Tibial artery (tissue), 4 donors: ENCODE results near the gene CRKL.

Experiments
- DNase-seq, 2 donors: peaks; one replicate each; pipeline ENCODE4 v3.0.0-alpha.2; 2019
- H3K27ac ChIP-seq, 2 donors: fragments of 200-600 bp; sonication (generic) in 1 of 2; 1 replicate in 1 of 2; 2 replicates in 1 of 2; pipeline ENCODE4 v1.5.1; 2018 to 2019; ENCODE audit warnings: mild to moderate bottlenecking in 1 of 2
- H3K27me3 ChIP-seq, 2 donors: fragments of 200-600 bp; sonication (generic) in 1 of 2; one replicate each; pipeline versions ENCODE4 v1.5.1 to v1.6.0; 2016 to 2019
- H3K36me3 ChIP-seq, 3 donors: fragments of 200-600 bp; sonication (generic) in 2 of 3; one replicate each; pipeline ENCODE4 v1.5.1; 2016 to 2019; ENCODE audit warnings: mild to moderate bottlenecking in 2 of 3
- H3K4me1 ChIP-seq, 4 donors: fragments of 200-600 bp; sonication (generic) in 2 of 4; 1 replicate in 3 of 4; 2 replicates in 1 of 4; pipeline ENCODE4 v1.5.1; 2016 to 2019
- H3K4me3 ChIP-seq, 2 donors: fragments of 200-600 bp; sonication (generic) in 1 of 2; 1 replicate in 1 of 2; 2 replicates in 1 of 2; pipeline ENCODE4 v1.5.1; 2018 to 2019; ENCODE audit warnings: mild to moderate bottlenecking in 2 of 2
- H3K9me3 ChIP-seq, 3 donors: fragments of 200-600 bp; sonication (generic) in 1 of 3; one replicate each; pipeline ENCODE4 v1.5.1; 2016 to 2019
- intact Hi-C: fragments of 100-400 bp; cut with DNase I; formaldehyde crosslinking; loops from one replicate; pipeline ENCODE4 v1.15.0; 2023; ENCODE audit warnings: low total_unique reads
- TF ChIP-seq, protein P1 (sequence below), 2 experiments: fragments of 200-600 bp in 1 of 2; fragments of 450-650 bp in 1 of 2; IDR thresholded peaks; one replicate each; pipeline ENCODE4 v1.5.1; 2017 to 2019; ENCODE audit warnings: antibody characterized with exemption in 2 of 2, mild to moderate bottlenecking in 1 of 2, moderate library complexity in 1 of 2

Gene CRKL

DNA sequence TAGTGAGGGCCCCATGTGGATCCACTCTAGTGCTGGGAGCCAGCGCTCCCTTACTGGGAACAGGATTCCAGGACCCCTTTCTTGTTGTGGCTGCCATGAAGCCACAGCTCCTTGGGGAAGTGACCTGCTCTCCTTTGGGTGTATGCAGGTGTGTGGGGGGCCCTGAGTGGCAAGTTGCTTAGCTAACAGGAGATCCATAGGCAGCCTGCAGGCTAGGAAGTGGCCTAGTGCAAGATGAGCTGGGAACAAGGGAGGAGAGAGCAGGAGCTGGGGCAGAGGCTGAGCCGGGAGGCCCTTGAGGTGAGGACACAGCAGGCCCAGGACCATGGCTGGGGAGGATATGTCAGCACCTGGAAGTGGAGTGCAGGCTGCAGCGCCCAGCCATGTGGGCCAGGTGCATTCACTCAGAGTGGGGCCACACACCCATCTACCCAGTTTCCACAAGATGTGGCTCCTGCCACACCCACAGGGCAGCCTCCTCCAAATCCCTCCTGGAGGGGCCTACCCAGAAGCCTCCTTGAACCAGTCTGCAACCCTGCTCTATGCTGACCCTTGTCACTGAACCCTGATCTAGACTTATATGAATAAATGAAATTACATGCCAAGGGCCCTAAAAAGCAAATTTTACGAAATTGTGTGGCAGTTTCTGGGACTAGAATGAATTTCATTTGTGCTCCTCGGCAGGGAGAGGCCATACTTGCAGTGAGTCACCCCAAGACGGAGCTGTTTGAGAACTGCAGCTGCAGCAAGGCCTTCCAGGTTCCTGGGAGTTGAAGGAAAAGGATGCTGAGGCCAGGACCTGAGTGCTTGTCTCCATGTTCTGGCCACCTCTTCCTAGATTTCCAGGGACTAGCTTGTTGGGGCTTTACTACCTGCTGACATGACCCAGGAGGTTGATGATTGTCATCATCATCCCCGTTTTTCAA lies 81.5 kb downstream of the CRKL start:
- peaks cover 10 to 34% (median 28%) of the 10 kb centered on the region in 4 donors for H3K4me1 ChIP-seq
- TF ChIP-seq, protein P1, sequence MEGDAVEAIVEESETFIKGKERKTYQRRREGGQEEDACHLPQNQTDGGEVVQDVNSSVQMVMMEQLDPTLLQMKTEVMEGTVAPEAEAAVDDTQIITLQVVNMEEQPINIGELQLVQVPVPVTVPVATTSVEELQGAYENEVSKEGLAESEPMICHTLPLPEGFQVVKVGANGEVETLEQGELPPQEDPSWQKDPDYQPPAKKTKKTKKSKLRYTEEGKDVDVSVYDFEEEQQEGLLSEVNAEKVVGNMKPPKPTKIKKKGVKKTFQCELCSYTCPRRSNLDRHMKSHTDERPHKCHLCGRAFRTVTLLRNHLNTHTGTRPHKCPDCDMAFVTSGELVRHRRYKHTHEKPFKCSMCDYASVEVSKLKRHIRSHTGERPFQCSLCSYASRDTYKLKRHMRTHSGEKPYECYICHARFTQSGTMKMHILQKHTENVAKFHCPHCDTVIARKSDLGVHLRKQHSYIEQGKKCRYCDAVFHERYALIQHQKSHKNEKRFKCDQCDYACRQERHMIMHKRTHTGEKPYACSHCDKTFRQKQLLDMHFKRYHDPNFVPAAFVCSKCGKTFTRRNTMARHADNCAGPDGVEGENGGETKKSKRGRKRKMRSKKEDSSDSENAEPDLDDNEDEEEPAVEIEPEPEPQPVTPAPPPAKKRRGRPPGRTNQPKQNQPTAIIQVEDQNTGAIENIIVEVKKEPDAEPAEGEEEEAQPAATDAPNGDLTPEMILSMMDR (IDR thresholded peaks at IDR 0.05), result no peak
- no peaks in the 10 kb centered on the region for H3K9me3 ChIP-seq
- no peak overlapping the region for H3K27ac ChIP-seq
- intact Hi-C loops, result loop anchor here (5.0 kb wide), 1 partner anchor 81 kb away; the partner anchor contains the start of gene CRKL
- H3K36me3 ChIP-seq, result peaks cover 9 to 65% (median 48%) of the 10 kb centered on the region in 3 donors
- H3K4me3 ChIP-seq, result no peak overlapping the region
- H3K27me3 ChIP-seq, result no peaks in the 10 kb centered on the region
- no peak for DNase-seq

DNA sequence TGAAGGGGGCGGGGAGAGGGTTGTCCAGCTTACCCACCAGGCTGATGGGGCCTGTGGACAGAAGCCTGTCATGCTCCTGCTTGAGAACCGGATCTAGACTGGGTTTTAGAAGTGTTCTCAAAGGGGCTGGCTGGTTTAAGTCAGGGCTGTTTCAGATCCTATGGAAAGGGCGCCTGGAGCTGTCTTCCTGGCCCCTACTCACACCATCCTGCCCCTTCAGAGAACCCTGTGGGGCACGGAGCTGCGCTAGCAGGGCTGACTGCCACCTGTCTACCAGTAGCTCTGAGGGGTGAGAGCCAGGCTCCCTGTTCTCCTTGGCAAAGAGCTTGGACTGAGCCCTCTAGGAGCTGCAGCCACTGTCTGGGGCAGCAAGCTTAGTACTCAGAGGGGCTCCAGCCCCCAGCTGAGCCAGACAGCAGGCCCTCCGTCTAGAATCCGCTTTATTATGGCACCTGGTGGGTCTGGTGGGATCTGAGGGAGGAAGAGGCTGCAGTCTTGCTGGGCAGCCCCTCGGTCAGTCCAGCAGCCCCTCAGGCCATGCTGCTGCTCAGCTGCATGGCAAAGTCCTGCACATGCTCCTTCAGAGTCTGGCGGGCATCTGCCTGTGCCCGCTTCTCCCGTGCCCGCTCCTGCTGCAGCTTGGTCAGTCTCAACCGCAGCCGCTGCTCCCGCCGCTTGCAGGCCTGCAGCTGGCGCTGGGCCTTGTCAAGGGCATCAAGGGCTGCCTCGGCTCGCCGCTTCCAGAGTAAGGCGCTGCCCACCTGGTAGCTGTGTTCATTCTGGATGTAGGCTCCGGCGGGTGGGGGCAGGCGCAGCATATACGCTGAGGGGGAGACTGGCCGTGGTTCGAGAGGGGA lies 82.4 kb downstream of the CRKL start:
- Histone ChIP-seq H3K36me3 (peaks cover 2 to 56% (median 42%) of the 10 kb centered on the region in 3 donors), H3K4me1 (peaks cover 10 to 37% (median 32%) of the 10 kb centered on the region in 4 donors), H3K27me3 (no peaks in the 10 kb centered on the region), H3K9me3 (no peaks in the 10 kb centered on the region), H3K27ac (no peak overlapping the region), H3K4me3 (peak overlapping the region in 1 of 2 donors; percentile 71)
- DNase-seq, result no peak
- intact Hi-C loops, result loop anchor here (5.0 kb wide), 1 partner anchor 82 kb away; the partner anchor contains the start of gene CRKL
- TF ChIP-seq, protein P1 (IDR thresholded peaks at IDR 0.05), result no peak

DNA sequence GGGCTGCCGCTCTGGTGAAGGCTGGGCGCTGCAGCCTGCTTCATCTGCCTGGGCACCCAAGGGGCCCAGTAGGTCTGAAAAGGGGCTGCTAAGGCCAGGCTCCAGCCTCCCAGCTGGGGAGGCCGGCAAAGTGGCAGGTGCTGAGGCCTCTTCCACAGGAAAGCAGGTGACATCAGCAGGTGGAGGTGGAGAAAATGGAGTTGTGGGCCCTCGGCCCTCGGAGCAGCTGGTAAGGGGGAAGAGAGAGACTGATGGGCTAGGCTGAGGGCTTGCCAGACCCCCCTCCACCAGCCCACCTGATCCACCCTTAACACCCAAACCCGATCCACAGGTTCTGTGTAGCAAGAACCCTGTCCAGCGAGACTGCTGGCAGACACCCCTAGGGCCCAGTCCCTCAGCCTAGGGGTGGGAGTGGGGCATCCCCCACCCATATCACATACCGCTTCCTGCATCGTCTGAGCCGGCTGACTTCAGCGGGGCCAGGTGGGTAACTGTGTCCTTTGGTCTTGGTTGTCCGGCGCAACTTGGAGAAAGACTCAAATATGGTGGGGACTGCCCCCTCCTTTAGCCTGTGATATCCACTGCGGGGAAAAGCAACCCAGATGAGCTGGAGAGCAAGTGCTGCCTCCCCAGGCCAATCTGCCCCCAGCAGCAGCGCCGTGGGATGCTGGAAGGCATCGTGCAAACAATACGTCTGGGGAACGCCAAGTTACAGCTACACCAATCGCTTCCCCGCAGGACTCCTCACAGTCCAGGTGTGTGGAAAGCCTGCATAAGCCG lies 83.2 kb downstream of the CRKL start:
- Histone ChIP-seq H3K36me3 (peaks cover 0 to 47% (median 42%) of the 10 kb centered on the region in 3 donors), H3K27ac (peak overlapping the region; percentile 97), H3K9me3 (no peaks in the 10 kb centered on the region), H3K27me3 (no peaks in the 10 kb centered on the region), H3K4me3 (peak overlapping the region; percentile 71 to 74), H3K4me1 (peaks cover 10 to 37% (median 32%) of the 10 kb centered on the region in 4 donors)
- intact Hi-C loops, result no loop called here
- no peak for DNase-seq
- TF ChIP-seq, protein P1 (IDR thresholded peaks at IDR 0.05), result no peak

DNA sequence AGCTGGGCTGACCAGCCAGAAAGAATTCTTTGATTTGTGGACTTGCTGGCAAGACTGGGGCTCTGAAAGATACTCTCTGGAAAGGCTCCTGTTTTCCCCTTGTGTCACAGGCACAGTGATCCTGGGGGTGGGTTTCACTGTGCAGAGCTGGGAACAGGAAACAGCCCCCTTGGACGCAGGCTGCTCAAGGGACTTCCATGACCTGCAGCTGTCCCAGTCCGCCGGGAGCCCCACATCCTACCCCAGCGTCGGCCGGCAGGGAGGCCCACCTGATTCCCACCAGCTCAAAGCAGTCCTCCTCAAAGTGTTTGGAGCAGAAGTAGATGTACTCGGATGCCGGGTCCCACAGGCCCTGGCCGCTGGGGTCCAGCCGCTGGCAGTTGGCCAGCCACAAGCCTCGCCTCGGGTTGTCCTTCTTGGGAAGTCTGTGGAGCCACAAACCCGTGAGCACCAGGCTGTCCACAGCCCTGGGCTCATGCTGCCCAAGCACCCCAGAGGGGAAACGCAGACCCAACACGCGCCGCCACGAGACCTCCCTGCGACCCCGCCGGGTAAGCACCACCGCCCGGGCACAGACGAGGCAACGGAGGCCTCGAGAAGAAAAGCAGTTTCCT lies 83.9 kb downstream of the CRKL start:
- intact Hi-C loops, result no loop called here

More for the DNA sequence above, 83.9 kb downstream of the CRKL start:
- Histone ChIP-seq H3K9me3 (no peaks in the 10 kb centered on the region), H3K27ac (peak overlapping the region; percentile 97), H3K27me3 (no peaks in the 10 kb centered on the region), H3K36me3 (peaks cover 0 to 40% (median 38%) of the 10 kb centered on the region in 3 donors), H3K4me3 (peak overlapping the region; percentile 71 to 74), H3K4me1 (peaks cover 10 to 37% (median 32%) of the 10 kb centered on the region in 4 donors)
- DNase-seq, result peak in 1 of 2 donors; percentile 41
- TF ChIP-seq, protein P1 (IDR thresholded peaks at IDR 0.05), result no peak
